HEK293 (cell line): ENCODE results near the gene INPP4B.

Experiments used
- CTCF ChIA-PET: fragments of 350-600 bp; formaldehyde crosslinking; extraction: SDS; loops from one replicate; lab custom pipeline; 2021; ENCODE audit warnings: antibody characterized with exemption; lab: Yijun Ruan, JAX
- POLR2A ChIA-PET: fragments of 300-600 bp; formaldehyde crosslinking; extraction: SDS; loops from one replicate; lab custom pipeline; 2020; ENCODE audit warnings: antibody characterized with exemption, inconsistent platforms; lab: Yijun Ruan, JAX
- H3K27ac ChIP-seq: fragments of 200-500 bp; sonication (Bioruptor generic); 2 replicates; pipeline ENCODE4 v1.5.1; 2014; ENCODE audit warnings: low read depth, low read length, control low read depth, inconsistent platforms; ENCODE audit errors: extremely low read depth
- H3K36me3 ChIP-seq, 2 experiments: fragments of 200-500 bp in 1 of 2; sonication (Bioruptor generic) in 1 of 2; 1 replicate in 1 of 2; 2 replicates in 1 of 2; pipeline ENCODE4 v1.5.1; 2014 to 2017; ENCODE audit warnings: inconsistent platforms in 2 of 2, low read length in 2 of 2; ENCODE audit not compliant: control insufficient read depth in 2 of 2, insufficient read depth in 1 of 2
- H3K4me1 ChIP-seq: fragments of 200-500 bp; sonication (Bioruptor generic); 2 replicates; pipeline ENCODE4 v1.5.1; 2014; ENCODE audit warnings: mild to moderate bottlenecking, low read length, inconsistent platforms; ENCODE audit not compliant: control insufficient read depth, insufficient read depth
- H3K4me3 ChIP-seq: 2 replicates; pipeline ENCODE4 v1.5.1; 2011; ENCODE audit warnings: low read depth, mild to moderate bottlenecking, control low read depth, low read length, moderate library complexity
- H3K9me3 ChIP-seq: fragments of 200-500 bp; sonication (Bioruptor generic); 2 replicates; pipeline ENCODE4 v1.5.1; 2014; ENCODE audit warnings: low read depth, low read length, inconsistent platforms; ENCODE audit not compliant: control insufficient read depth, insufficient read depth
- ELK4 ChIP-seq: IDR thresholded peaks from 2 replicates; pipeline ENCODE4 v1.6.1; 2011; ENCODE audit warnings: mild to moderate bottlenecking, low read depth, low read length, borderline replicate concordance
- HIC1 ChIP-seq: fragments of 450-650 bp; formaldehyde crosslinking; IDR thresholded peaks from 2 replicates; pipeline ENCODE4 v1.5.1; 2016; ENCODE audit warnings: missing biosample characterization, missing genetic modification characterization
- MYNN ChIP-seq: fragments of 450-650 bp; formaldehyde crosslinking; IDR thresholded peaks from 2 replicates; pipeline ENCODE4 v1.5.1; 2016; ENCODE audit warnings: missing biosample characterization, missing genetic modification characterization, borderline replicate concordance
- PRDM2 ChIP-seq: fragments of 450-650 bp; formaldehyde crosslinking; IDR thresholded peaks from 2 replicates; pipeline ENCODE4 v1.5.1; 2016; ENCODE audit warnings: missing biosample characterization, missing genetic modification characterization, borderline replicate concordance
- YY1 ChIP-seq: fragments of 450-650 bp; formaldehyde crosslinking; IDR thresholded peaks from 2 replicates; pipeline ENCODE4 v1.5.1; 2018; ENCODE audit warnings: missing biosample characterization, missing genetic modification characterization
- ZBTB44 ChIP-seq: fragments of 450-650 bp; IDR thresholded peaks from 2 replicates; pipeline ENCODE4 v1.5.1; 2018; ENCODE audit warnings: missing biosample characterization, mild to moderate bottlenecking, missing genetic modification characterization
- ZFHX2 ChIP-seq: fragments of 450-650 bp; formaldehyde crosslinking; conservative IDR thresholded peaks from 2 replicates; pipeline ENCODE4 v1.5.1; 2016; ENCODE audit warnings: missing biosample characterization, missing genetic modification characterization
- ZFP41 ChIP-seq: fragments of 450-650 bp; formaldehyde crosslinking; IDR thresholded peaks from 2 replicates; pipeline ENCODE4 v1.5.1; 2016; ENCODE audit warnings: missing biosample characterization, missing genetic modification characterization, borderline replicate concordance
- ZNF26 ChIP-seq: fragments of 450-650 bp; formaldehyde crosslinking; IDR thresholded peaks from 2 replicates; pipeline ENCODE4 v1.5.1; 2016; ENCODE audit warnings: missing biosample characterization, missing genetic modification characterization
- ZNF280D ChIP-seq: fragments of 450-650 bp; formaldehyde crosslinking; IDR thresholded peaks from 2 replicates; pipeline ENCODE4 v1.5.1; 2016; ENCODE audit warnings: missing biosample characterization, missing genetic modification characterization
- ZNF37A ChIP-seq: fragments of 450-650 bp; IDR thresholded peaks from 2 replicates; pipeline ENCODE4 v1.5.1; 2018; ENCODE audit warnings: missing biosample characterization, missing genetic modification characterization
- ZNF510 ChIP-seq: fragments of 450-650 bp; formaldehyde crosslinking; IDR thresholded peaks from 2 replicates; pipeline ENCODE4 v1.5.1; 2018; ENCODE audit warnings: mild to moderate bottlenecking, missing genetic modification characterization, missing biosample characterization; ENCODE audit not compliant: insufficient replicate concordance
- ZNF561 ChIP-seq: fragments of 450-650 bp; IDR thresholded peaks from 2 replicates; pipeline ENCODE4 v1.5.1; 2018; ENCODE audit warnings: missing biosample characterization, missing genetic modification characterization, borderline replicate concordance
- ZNF585B ChIP-seq: fragments of 450-650 bp; formaldehyde crosslinking; IDR thresholded peaks from 2 replicates; pipeline ENCODE4 v1.5.1; 2016; ENCODE audit warnings: missing biosample characterization, missing genetic modification characterization
- ZNF624 ChIP-seq: fragments of 450-650 bp; formaldehyde crosslinking; IDR thresholded peaks from 2 replicates; pipeline ENCODE4 v1.5.1; 2017; ENCODE audit warnings: missing biosample characterization, missing genetic modification characterization
- ZNF701 ChIP-seq: fragments of 450-650 bp; formaldehyde crosslinking; IDR thresholded peaks from 2 replicates; pipeline ENCODE4 v1.5.1; 2016; ENCODE audit warnings: missing biosample characterization, missing genetic modification characterization
- ZSCAN23 ChIP-seq: fragments of 450-650 bp; formaldehyde crosslinking; IDR thresholded peaks from 2 replicates; pipeline ENCODE4 v1.5.1; 2016; ENCODE audit warnings: missing biosample characterization, missing genetic modification characterization

INPP4B gene

GRCh38 chr4:142036795-142037583 is 809.1 kb downstream of the INPP4B start:
- POLR2A ChIA-PET = no interaction called here
- H3K9me3 ChIP-seq = no peaks in the 10 kb centered on the region

GRCh38 chr4:142035566-142035965 is 810.5 kb downstream of the INPP4B start:
- Histone ChIP-seq H3K4me1 (no peaks in the 10 kb centered on the region), H3K27ac (no peak overlapping the region), H3K36me3 (no peaks in the 10 kb centered on the region), H3K4me3 (no peak overlapping the region), H3K9me3 (no peaks in the 10 kb centered on the region)
- POLR2A ChIA-PET = no interaction called here
- CTCF ChIA-PET = no interaction called here
- TF ChIP-seq ZNF37A (tag by site-specific recombination) = no peak
- no peak for TF ChIP-seq ZFP41 (tag by site-specific recombination)
- TF ChIP-seq ZNF280D (tag by site-specific recombination) = no peak
- TF ChIP-seq ZFHX2 (tag by site-specific recombination) = no peak
- TF ChIP-seq PRDM2 (tag by site-specific recombination) = no peak
- TF ChIP-seq ZNF510 (tag by site-specific recombination) = no peak
- TF ChIP-seq ZSCAN23 = no peak
- no peak for TF ChIP-seq HIC1
- TF ChIP-seq ZNF585B (tag by site-specific recombination) = no peak
- no peak for TF ChIP-seq ZNF26 (tag by site-specific recombination)

More at GRCh38 chr4:142036795-142037583, 809.1 kb downstream of the INPP4B start:
- CTCF ChIA-PET = no interaction called here
- TF ChIP-seq ZBTB44 (tag by site-specific recombination) (no peak), ZNF701 (tag by site-specific recombination) (no peak), ELK4 (no peak), ZNF585B (tag by site-specific recombination) (no peak), MYNN (tag by site-specific recombination) (no peak), ZNF624 (tag by site-specific recombination) (no peak), YY1 (tag by site-specific recombination) (no peak), ZNF561 (tag by site-specific recombination) (no peak)
- TF ChIP-seq, all 188 proteins: peak for 0
- Histone ChIP-seq H3K27ac (no peak overlapping the region), H3K4me1 (no peaks in the 10 kb centered on the region), H3K36me3 (no peaks in the 10 kb centered on the region), H3K4me3 (no peak overlapping the region)
